SU-DHL-6 (cell line): ENCODE data around the gene VAPB.

ENCODE experiments used
- H2AFZ ChIP-seq: fragments of 200-600 bp; sonication (generic); 2 replicates; pipeline ENCODE4 v1.6.1; 2014; ENCODE audit warnings: low read depth, mild to moderate bottlenecking, moderate library complexity, mixed read lengths, antibody characterized with exemption, low read length; ENCODE audit not compliant: severe bottlenecking
- H3F3A ChIP-seq: fragments of 200-600 bp; shearing (Covaris generic); 2 replicates; pipeline ENCODE4 v1.6.0; 2016; ENCODE audit warnings: antibody characterized with exemption, mild to moderate bottlenecking; ENCODE audit not compliant: insufficient read depth
- H3K27ac ChIP-seq: fragments of 200-600 bp; sonication (generic); 2 replicates; pipeline ENCODE4 v1.5.1; 2016; ENCODE audit warnings: low read depth, mild to moderate bottlenecking, low read length, moderate library complexity, mixed read lengths
- H3K27me3 ChIP-seq: fragments of 200-600 bp; sonication (generic), shearing (Covaris generic); 2 replicates; pipeline ENCODE4 v1.6.0; 2014; ENCODE audit warnings: mild to moderate bottlenecking, low read length
- H3K36me3 ChIP-seq: fragments of 200-600 bp; sonication (generic); 2 replicates; pipeline ENCODE4 v1.6.1; 2014; ENCODE audit warnings: mild to moderate bottlenecking, low read length, mixed read lengths
- H3K4me2 ChIP-seq: fragments of 300-600, 200-600 bp; shearing (Covaris generic), sonication (generic); 2 replicates; pipeline ENCODE4 v1.6.0; 2014; ENCODE audit warnings: low read length, low read depth, mild to moderate bottlenecking; ENCODE audit not compliant: poor library complexity, severe bottlenecking
- H3K4me3 ChIP-seq: fragments of 200-600 bp; sonication (generic); 2 replicates; pipeline ENCODE4 v1.5.1; 2014; ENCODE audit warnings: antibody characterized with exemption, low read length, mild to moderate bottlenecking, mixed read lengths; ENCODE audit not compliant: insufficient read depth, poor library complexity, severe bottlenecking
- H3K79me2 ChIP-seq: fragments of 200-600 bp; sonication (generic); 2 replicates; pipeline ENCODE4 v1.6.1; 2014; ENCODE audit warnings: mild to moderate bottlenecking, low read length, moderate library complexity; ENCODE audit not compliant: insufficient read depth
- H3K9ac ChIP-seq: fragments of 200-600 bp; sonication (generic); 2 replicates; pipeline ENCODE4 v1.7.0; 2014; ENCODE audit warnings: mild to moderate bottlenecking, low read length
- H3K9me2 ChIP-seq: fragments of 200-600 bp; sonication (generic); replicated peaks from 2 replicates; pipeline ENCODE4 v1.6.1; 2014; ENCODE audit warnings: low read length; ENCODE audit not compliant: insufficient read depth
- H3K9me3 ChIP-seq: fragments of 200-600 bp; sonication (generic); 2 replicates; pipeline ENCODE4 v1.6.1; 2014; ENCODE audit warnings: low read length, mixed read lengths; ENCODE audit not compliant: insufficient read depth
- H4K20me1 ChIP-seq: fragments of 200-600 bp; sonication (generic); 2 replicates; pipeline ENCODE4 v1.6.1; 2014; ENCODE audit warnings: low read depth, mild to moderate bottlenecking, antibody characterized with exemption, low read length, moderate library complexity, mixed read lengths
- EZH2phosphoT487 ChIP-seq: fragments of 200-600 bp; sonication (generic), shearing (Covaris generic); conservative IDR thresholded peaks from 2 replicates; pipeline ENCODE4 v1.6.1; 2018; ENCODE audit warnings: mild to moderate bottlenecking, antibody characterized with exemption, low read length, moderate library complexity, mixed read lengths
- TF ChIP-seq, protein P1 (sequence below): fragments of 200-600 bp; sonication (generic); IDR thresholded peaks from one replicate; pipeline ENCODE4 v1.5.1; 2017; ENCODE audit warnings: antibody characterized with exemption, mild to moderate bottlenecking, low read length, moderate library complexity; ENCODE audit not compliant: insufficient read depth, poor library complexity, severe bottlenecking

Gene VAPB

GRCh38 chr20:58374906-58375758, 13.9 kb upstream of the VAPB start:
- H3K9ac ChIP-seq: no peak overlapping the region
- no peak overlapping the region for H3K4me2 ChIP-seq
- H3K27ac ChIP-seq: no peak overlapping the region

DNA sequence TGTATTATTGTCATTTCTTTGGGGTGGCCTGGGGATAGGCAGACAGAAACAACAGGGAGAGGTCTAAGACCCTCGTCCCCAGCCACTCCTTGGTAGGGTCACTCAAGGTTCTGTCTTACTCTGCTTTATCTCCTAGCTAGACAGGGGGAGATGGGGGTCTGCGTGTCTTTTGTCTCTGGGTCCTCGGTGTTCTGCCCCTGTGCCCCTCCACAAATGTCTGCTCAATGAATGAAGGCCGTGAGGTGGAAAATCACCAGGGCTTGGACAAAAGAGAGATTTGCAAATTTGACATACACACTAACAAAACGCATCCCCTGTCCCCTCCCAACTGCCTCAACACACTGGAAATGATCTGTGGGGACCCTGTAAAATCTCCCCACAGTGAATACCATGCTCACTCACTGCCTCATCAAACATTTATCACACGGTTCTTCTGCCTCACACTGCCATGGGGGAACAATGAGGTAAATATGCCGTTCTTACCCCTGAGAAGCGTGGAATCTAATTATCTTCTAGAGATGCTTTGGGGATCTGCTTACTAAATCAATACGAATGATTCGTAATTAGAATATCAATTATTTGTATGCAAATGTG, 13.2 kb upstream of the VAPB start:
- no peak overlapping the region for H3K4me2 ChIP-seq
- no peaks in the 10 kb centered on the region for H3K36me3 ChIP-seq
- TF ChIP-seq, protein P1, sequence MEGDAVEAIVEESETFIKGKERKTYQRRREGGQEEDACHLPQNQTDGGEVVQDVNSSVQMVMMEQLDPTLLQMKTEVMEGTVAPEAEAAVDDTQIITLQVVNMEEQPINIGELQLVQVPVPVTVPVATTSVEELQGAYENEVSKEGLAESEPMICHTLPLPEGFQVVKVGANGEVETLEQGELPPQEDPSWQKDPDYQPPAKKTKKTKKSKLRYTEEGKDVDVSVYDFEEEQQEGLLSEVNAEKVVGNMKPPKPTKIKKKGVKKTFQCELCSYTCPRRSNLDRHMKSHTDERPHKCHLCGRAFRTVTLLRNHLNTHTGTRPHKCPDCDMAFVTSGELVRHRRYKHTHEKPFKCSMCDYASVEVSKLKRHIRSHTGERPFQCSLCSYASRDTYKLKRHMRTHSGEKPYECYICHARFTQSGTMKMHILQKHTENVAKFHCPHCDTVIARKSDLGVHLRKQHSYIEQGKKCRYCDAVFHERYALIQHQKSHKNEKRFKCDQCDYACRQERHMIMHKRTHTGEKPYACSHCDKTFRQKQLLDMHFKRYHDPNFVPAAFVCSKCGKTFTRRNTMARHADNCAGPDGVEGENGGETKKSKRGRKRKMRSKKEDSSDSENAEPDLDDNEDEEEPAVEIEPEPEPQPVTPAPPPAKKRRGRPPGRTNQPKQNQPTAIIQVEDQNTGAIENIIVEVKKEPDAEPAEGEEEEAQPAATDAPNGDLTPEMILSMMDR: no peak
- TF ChIP-seq EZH2phosphoT487: no peak
- H3K9me3 ChIP-seq: no peaks in the 10 kb centered on the region
- no peak overlapping the region for H2AFZ ChIP-seq
- H3K9ac ChIP-seq: no peak overlapping the region
- no peaks in the 10 kb centered on the region for H3F3A ChIP-seq
- no peaks in the 10 kb centered on the region for H3K9me2 ChIP-seq
- no peaks in the 10 kb centered on the region for H3K27me3 ChIP-seq
- no peak overlapping the region for H3K4me3 ChIP-seq
- H3K27ac ChIP-seq: no peak overlapping the region
- H4K20me1 ChIP-seq: no peaks in the 10 kb centered on the region
- H3K79me2 ChIP-seq: no peaks in the 10 kb centered on the region

More at GRCh38 chr20:58374906-58375758, 13.9 kb upstream of the VAPB start:
- no peak overlapping the region for H2AFZ ChIP-seq
- H3K4me3 ChIP-seq: no peak overlapping the region
- H3F3A ChIP-seq: no peaks in the 10 kb centered on the region
- H3K36me3 ChIP-seq: no peaks in the 10 kb centered on the region
- no peaks in the 10 kb centered on the region for H3K27me3 ChIP-seq
- no peaks in the 10 kb centered on the region for H3K9me3 ChIP-seq
- no peaks in the 10 kb centered on the region for H3K79me2 ChIP-seq
- H3K9me2 ChIP-seq: no peaks in the 10 kb centered on the region
- H4K20me1 ChIP-seq: no peaks in the 10 kb centered on the region
- TF ChIP-seq, protein P1: no peak
- no peak for TF ChIP-seq EZH2phosphoT487

DNA sequence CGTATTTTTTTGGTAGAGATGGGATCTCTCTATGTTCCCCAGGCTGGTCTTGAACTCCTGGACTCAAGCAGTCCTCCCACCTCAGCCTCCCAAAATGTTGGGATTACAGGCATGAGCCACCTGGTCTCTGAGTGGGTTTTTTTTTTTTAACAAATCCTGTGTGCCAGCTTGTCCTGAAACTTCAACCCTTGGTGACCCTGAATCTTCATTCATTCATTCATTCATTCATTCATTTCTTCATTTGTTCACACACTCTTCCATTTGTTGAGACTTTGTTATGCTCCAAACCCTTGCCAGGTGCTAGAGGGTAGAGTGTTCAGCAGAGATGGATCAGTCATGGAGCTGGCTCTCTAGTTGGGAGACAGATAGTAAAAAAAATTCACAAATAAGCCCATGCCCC, 12.0 kb upstream of the VAPB start:
- H3K79me2 ChIP-seq: no peaks in the 10 kb centered on the region
- TF ChIP-seq EZH2phosphoT487: no peak
- TF ChIP-seq, protein P1: no peak

More for the DNA sequence above, 12.0 kb upstream of the VAPB start:
- Histone ChIP-seq H3K4me2 (no peak overlapping the region), H3K9ac (no peak overlapping the region), H3K9me3 (peaks cover 8% of the 10 kb centered on the region; the same call in 1 of the 2 replicates), H3K27me3 (no peaks in the 10 kb centered on the region), H3K9me2 (no peaks in the 10 kb centered on the region), H3K4me3 (no peak overlapping the region), H4K20me1 (no peaks in the 10 kb centered on the region), H2AFZ (no peak overlapping the region), H3F3A (no peaks in the 10 kb centered on the region), H3K36me3 (no peaks in the 10 kb centered on the region), H3K27ac (no peak overlapping the region)
